Fibroblast of mammary gland (primary cell): Measurements from ENCODE around the gene OARD1.

Experiments
- DNase-seq: peaks from one replicate; pipeline ENCODE4 v3.0.0-alpha.2; 2010; ENCODE audit warnings: low read depth
- H3K4me3 ChIP-seq: 2 replicates; pipeline ENCODE4 v1.5.1; 2011; ENCODE audit warnings: low read depth, mild to moderate bottlenecking, low read length, moderate library complexity; ENCODE audit not compliant: control insufficient read depth
- CTCF ChIP-seq: conservative IDR thresholded peaks from 2 replicates; pipeline ENCODE4 v1.5.1; 2011; ENCODE audit warnings: low read depth, low read length, inconsistent platforms; ENCODE audit not compliant: control insufficient read depth, insufficient read depth

The OARD1 gene

GRCh38 chr6:41046084-41046483 is 26.1 kb downstream of the OARD1 start:
- H3K4me3 ChIP-seq, result no peak overlapping the region
- no peak for TF ChIP-seq CTCF
- no peak for DNase-seq

- H3K4me3 ChIP-seq, result no peak overlapping the region
- DNase-seq, result no peak
- no peak for TF ChIP-seq CTCF
Observed at GRCh38 chr6:41045664-41046063, 26.5 kb downstream of the OARD1 start.

GRCh38 chr6:41043151-41043550 is 29.0 kb downstream of the OARD1 start:
- DNase-seq, result no peak
- no peak overlapping the region for H3K4me3 ChIP-seq
- no peak for TF ChIP-seq CTCF

GRCh38 chr6:41042226-41043055 is 29.7 kb downstream of the OARD1 start, which contains the start of gene TSPO2:
TSPO2 (plus strand) TSS chr6:41042467; CDS start chr6:41042986, 519 bp downstream.
- H3K4me3 ChIP-seq, result no peak within 1 kb of the TSS
- no peak for DNase-seq
- TF ChIP-seq CTCF, result no peak

GRCh38 chr6:41040940-41041536 is 31.1 kb downstream of the OARD1 start:
- H3K4me3 ChIP-seq, result no peak overlapping the region
- no peak for DNase-seq
- TF ChIP-seq CTCF, result no peak

GRCh38 chr6:41040101-41040939 is 31.8 kb downstream of the OARD1 start:
- no peak for TF ChIP-seq CTCF
- DNase-seq, result peak; percentile 24
- H3K4me3 ChIP-seq, result no peak overlapping the region
